ENCODE measurements around the gene ARHGAP29. TPM values are rescaled to one million over a fixed set of nuclear protein-coding genes. Genes with fewer than 3 reads are reported as not detected.

Gene ARHGAP29, protein sequence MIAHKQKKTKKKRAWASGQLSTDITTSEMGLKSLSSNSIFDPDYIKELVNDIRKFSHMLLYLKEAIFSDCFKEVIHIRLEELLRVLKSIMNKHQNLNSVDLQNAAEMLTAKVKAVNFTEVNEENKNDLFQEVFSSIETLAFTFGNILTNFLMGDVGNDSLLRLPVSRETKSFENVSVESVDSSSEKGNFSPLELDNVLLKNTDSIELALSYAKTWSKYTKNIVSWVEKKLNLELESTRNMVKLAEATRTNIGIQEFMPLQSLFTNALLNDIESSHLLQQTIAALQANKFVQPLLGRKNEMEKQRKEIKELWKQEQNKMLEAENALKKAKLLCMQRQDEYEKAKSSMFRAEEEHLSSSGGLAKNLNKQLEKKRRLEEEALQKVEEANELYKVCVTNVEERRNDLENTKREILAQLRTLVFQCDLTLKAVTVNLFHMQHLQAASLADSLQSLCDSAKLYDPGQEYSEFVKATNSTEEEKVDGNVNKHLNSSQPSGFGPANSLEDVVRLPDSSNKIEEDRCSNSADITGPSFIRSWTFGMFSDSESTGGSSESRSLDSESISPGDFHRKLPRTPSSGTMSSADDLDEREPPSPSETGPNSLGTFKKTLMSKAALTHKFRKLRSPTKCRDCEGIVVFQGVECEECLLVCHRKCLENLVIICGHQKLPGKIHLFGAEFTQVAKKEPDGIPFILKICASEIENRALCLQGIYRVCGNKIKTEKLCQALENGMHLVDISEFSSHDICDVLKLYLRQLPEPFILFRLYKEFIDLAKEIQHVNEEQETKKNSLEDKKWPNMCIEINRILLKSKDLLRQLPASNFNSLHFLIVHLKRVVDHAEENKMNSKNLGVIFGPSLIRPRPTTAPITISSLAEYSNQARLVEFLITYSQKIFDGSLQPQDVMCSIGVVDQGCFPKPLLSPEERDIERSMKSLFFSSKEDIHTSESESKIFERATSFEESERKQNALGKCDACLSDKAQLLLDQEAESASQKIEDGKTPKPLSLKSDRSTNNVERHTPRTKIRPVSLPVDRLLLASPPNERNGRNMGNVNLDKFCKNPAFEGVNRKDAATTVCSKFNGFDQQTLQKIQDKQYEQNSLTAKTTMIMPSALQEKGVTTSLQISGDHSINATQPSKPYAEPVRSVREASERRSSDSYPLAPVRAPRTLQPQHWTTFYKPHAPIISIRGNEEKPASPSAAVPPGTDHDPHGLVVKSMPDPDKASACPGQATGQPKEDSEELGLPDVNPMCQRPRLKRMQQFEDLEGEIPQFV
- 12.7 to 17.4 TPM (median 14.5 TPM) in 5 replicates for total RNA-seq (2022; extraction: Qiagen RNA extraction)

DNA sequence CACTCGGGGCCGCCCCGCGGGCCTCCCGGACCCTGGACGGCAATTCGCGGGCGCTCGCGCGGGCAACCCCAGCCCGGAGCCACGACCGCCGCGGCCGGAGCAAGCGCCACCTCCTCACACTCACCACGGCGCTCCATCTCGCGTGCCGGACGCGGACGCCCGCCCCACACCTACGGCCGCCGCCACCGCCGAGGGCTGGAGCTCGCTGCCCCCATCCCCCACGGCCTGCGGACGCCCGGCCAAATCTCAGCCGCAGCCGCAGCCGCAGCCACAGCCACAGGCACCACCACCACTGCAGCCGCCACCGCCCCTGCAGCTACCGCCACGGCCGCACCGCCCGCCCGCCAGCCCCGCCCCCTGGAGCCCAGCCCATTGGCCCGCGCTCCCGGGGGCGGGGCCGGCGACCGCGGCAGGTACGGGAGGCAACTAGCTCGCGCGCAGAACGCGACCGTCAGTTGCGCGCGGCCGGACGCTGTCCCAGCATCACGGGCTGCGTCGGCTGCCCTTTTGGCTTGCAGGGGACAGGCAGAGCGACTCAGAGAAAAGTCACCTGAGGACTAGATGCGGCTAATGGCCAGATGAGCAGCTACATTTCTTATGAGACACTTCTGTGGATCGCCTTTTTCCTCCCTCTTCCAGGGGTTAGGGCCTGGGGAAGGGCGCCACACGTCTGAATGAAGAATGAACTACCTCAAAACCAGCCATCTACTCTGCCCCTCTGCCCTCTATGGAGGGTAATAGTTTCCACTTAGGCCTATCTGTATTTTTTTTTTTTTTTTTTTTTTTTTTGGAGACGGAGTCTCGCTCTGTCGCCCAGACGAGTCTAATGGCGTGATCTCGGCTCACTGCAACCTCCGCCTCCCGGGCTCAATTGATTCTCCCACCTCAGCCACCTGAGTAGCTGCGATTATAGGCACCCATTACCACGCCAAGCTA is at the start of gene ARHGAP29:
Gene ARHGAP29 (minus strand): TSS at position 294 of the 936 bp plus-strand sequence. CDS start 5,973 bp downstream, outside the sequence.

Other genes starting within 250 kb of the ARHGAP29 start
- 0.06 to 0.37 TPM (median 0.13 TPM) in 5 replicates for gene ABCA4, start 116.4 kb downstream of the ARHGAP29 start, total RNA-seq (2022; extraction: Qiagen RNA extraction)
- 21.8 to 23.8 TPM (median 22.6 TPM) in 5 replicates for gene ABCD3, start 180.8 kb upstream of the ARHGAP29 start, total RNA-seq (2022; extraction: Qiagen RNA extraction)

Data from A549 treated with CORT108297 at 1 μM for 4 hours (cell line).